H9 (cell line): Measurements from ENCODE around the gene CDH4. TPM values are rescaled to one million over a fixed set of nuclear protein-coding genes. Genes with fewer than 3 reads are reported as not detected.

ENCODE experiments used
- DNase-seq: peaks from one replicate; pipeline ENCODE4 v3.0.0-alpha.2; 2017
- H2AFZ ChIP-seq: one replicate; pipeline ENCODE4 v1.6.1; 2013; ENCODE audit warnings: mild to moderate bottlenecking, low read length, control low read depth, moderate library complexity
- H2AK5ac ChIP-seq: 2 replicates; pipeline ENCODE4 v1.6.1; 2013; ENCODE audit warnings: low read length, control low read depth, mixed read lengths; ENCODE audit not compliant: insufficient read length
- H2BK120ac ChIP-seq: one replicate; pipeline ENCODE4 v1.6.1; 2013; ENCODE audit warnings: low read depth, mild to moderate bottlenecking, low read length, control low read depth, inconsistent platforms; ENCODE audit not compliant: poor library complexity, severe bottlenecking
- H2BK12ac ChIP-seq: 2 replicates; pipeline ENCODE4 v1.6.1; 2013; ENCODE audit warnings: low read length, control low read depth, mixed read lengths, low read depth; ENCODE audit not compliant: insufficient read length
- H2BK15ac ChIP-seq: 2 replicates; pipeline ENCODE4 v1.6.1; 2013; ENCODE audit warnings: low read depth, low read length, control low read depth
- H2BK20ac ChIP-seq: one replicate; pipeline ENCODE4 v1.6.1; 2013; ENCODE audit warnings: low read depth, mild to moderate bottlenecking, low read length, control low read depth, inconsistent platforms; ENCODE audit not compliant: poor library complexity, severe bottlenecking
- H2BK5ac ChIP-seq: 2 replicates; pipeline ENCODE4 v1.6.1; 2013; ENCODE audit warnings: low read length, control low read depth, mixed read lengths; ENCODE audit not compliant: insufficient read length
- H3K14ac ChIP-seq: 2 replicates; pipeline ENCODE4 v1.6.1; 2013; ENCODE audit warnings: low read length, control low read depth; ENCODE audit not compliant: insufficient read depth
- H3K18ac ChIP-seq: 2 replicates; pipeline ENCODE4 v1.6.1; 2013; ENCODE audit warnings: low read depth, mild to moderate bottlenecking, mixed read lengths, low read length, control low read depth; ENCODE audit not compliant: insufficient read length
- H3K23ac ChIP-seq: 2 replicates; pipeline ENCODE4 v1.6.1; 2013; ENCODE audit warnings: low read length, control low read depth, mixed read lengths, low read depth; ENCODE audit not compliant: insufficient read length
- H3K23me2 ChIP-seq: 2 replicates; pipeline ENCODE4 v1.6.1; 2013; ENCODE audit warnings: low read depth, mild to moderate bottlenecking, mixed read lengths, low read length, control low read depth; ENCODE audit not compliant: insufficient read length, poor library complexity, severe bottlenecking
- H3K27ac ChIP-seq: 2 replicates; pipeline ENCODE4 v1.5.1; 2013; ENCODE audit warnings: low read length, control low read depth, mixed read lengths, low read depth; ENCODE audit not compliant: insufficient read length
- H3K27me3 ChIP-seq: 2 replicates; pipeline ENCODE4 v1.6.1; 2013; ENCODE audit warnings: low read length, control low read depth, inconsistent platforms; ENCODE audit not compliant: insufficient read depth
- H3K4ac ChIP-seq: 2 replicates; pipeline ENCODE4 v1.6.1; 2013; ENCODE audit warnings: low read depth, mild to moderate bottlenecking, control low read depth, inconsistent platforms, low read length, moderate library complexity
- H3K4me1 ChIP-seq: 2 replicates; pipeline ENCODE4 v1.6.1; 2013; ENCODE audit warnings: low read length, control low read depth, inconsistent platforms; ENCODE audit not compliant: insufficient read depth
- H3K4me2 ChIP-seq: 2 replicates; pipeline ENCODE4 v1.6.1; 2013; ENCODE audit warnings: low read length, control low read depth, mixed read lengths; ENCODE audit not compliant: insufficient read length, insufficient read depth
- H3K56ac ChIP-seq: 2 replicates; pipeline ENCODE4 v1.6.1; 2013; ENCODE audit warnings: low read depth, mild to moderate bottlenecking, mixed read lengths, low read length, control low read depth; ENCODE audit not compliant: insufficient read length
- H3K79me1 ChIP-seq: 2 replicates; pipeline ENCODE4 v1.6.1; 2013; ENCODE audit warnings: low read depth, mild to moderate bottlenecking, moderate library complexity, low read length, control low read depth, inconsistent platforms; ENCODE audit not compliant: insufficient read depth, poor library complexity, severe bottlenecking
- H3K79me2 ChIP-seq: 2 replicates; pipeline ENCODE4 v1.6.1; 2013; ENCODE audit warnings: low read length, control low read depth, inconsistent platforms; ENCODE audit not compliant: insufficient read depth
- H3K9ac ChIP-seq: 2 replicates; pipeline ENCODE4 v1.6.1; 2013; ENCODE audit warnings: low read length, control low read depth, mixed read lengths; ENCODE audit not compliant: insufficient read length; ENCODE audit errors: extremely low read depth
- H3K9me3 ChIP-seq: one replicate; pipeline ENCODE4 v1.6.1; 2013; ENCODE audit warnings: low read depth, low read length, inconsistent platforms; ENCODE audit not compliant: control insufficient read depth
- H3T11ph ChIP-seq: one replicate; pipeline ENCODE4 v1.6.1; 2013; ENCODE audit warnings: mild to moderate bottlenecking, low read length, control low read depth, inconsistent platforms
- H4K20me1 ChIP-seq: one replicate; pipeline ENCODE4 v1.6.1; 2013; ENCODE audit not compliant: control insufficient read depth, insufficient read length, insufficient read depth
- H4K5ac ChIP-seq: 2 replicates; pipeline ENCODE4 v1.6.1; 2013; ENCODE audit warnings: low read depth, mild to moderate bottlenecking, mixed read lengths, low read length, control low read depth; ENCODE audit not compliant: insufficient read length
- H4K8ac ChIP-seq: replicated peaks from 2 replicates; pipeline ENCODE4 v1.6.1; 2013; ENCODE audit warnings: low read length, control low read depth, mixed read lengths, low read depth; ENCODE audit not compliant: insufficient read length
- H4K91ac ChIP-seq: 2 replicates; pipeline ENCODE4 v1.6.1; 2013; ENCODE audit warnings: low read depth, mild to moderate bottlenecking, moderate library complexity, mixed read lengths, low read length, control low read depth; ENCODE audit not compliant: insufficient read length
- H3K27ac Mint-ChIP-seq, 3 experiments: 2 replicates in 2 of 3; 3 replicates in 1 of 3; pipeline ENCODE4 v1.8.0; 2020 to 2021; ENCODE audit warnings: mixed read lengths in 3 of 3, mild to moderate bottlenecking in 1 of 3, moderate library complexity in 1 of 3
- H3K27me3 Mint-ChIP-seq: 2 replicates; pipeline ENCODE4 v1.8.0; 2021; ENCODE audit warnings: low read depth, mild to moderate bottlenecking, moderate library complexity, mixed read lengths
- H3K36me3 Mint-ChIP-seq, 3 experiments: 2 replicates in 2 of 3; 3 replicates in 1 of 3; pipeline ENCODE4 v1.8.0; 2020 to 2021; ENCODE audit warnings: low read depth in 3 of 3, mixed read lengths in 3 of 3; ENCODE audit not compliant: insufficient read depth in 1 of 3
- H3K4me1 Mint-ChIP-seq, 2 experiments: 2 replicates each; pipeline ENCODE4 v1.8.0; 2020; ENCODE audit warnings: mixed read lengths in 2 of 2
- H3K4me3 Mint-ChIP-seq, 2 experiments: 2 replicates in 1 of 2; 3 replicates in 1 of 2; pipeline ENCODE4 v1.8.0; 2020 to 2021; ENCODE audit warnings: mild to moderate bottlenecking in 2 of 2, mixed read lengths in 2 of 2, moderate library complexity in 1 of 2
- H3K9me3 Mint-ChIP-seq, 2 experiments: 2 replicates in 1 of 2; 3 replicates in 1 of 2; pipeline ENCODE4 v1.8.0; 2020; ENCODE audit warnings: mild to moderate bottlenecking in 2 of 2, mixed read lengths in 2 of 2, moderate library complexity in 1 of 2
- CTCF ChIP-seq: fragments of 200-600 bp; sonication (generic); conservative IDR thresholded peaks from 3 replicates; pipeline ENCODE4 v1.8.0; 2021; ENCODE audit warnings: antibody characterized with exemption, mild to moderate bottlenecking
- WGBS: extraction: QIAGEN DNeasy Blood & Tissue Kit; methylation state at CpG from one replicate; pipeline ENCODE4 v1.1.7; 2013; ENCODE audit warnings: missing lambda C conversion rate, low lambda C conversion rate, mixed read lengths; ENCODE audit not compliant: insufficient read length; ENCODE audit errors: extremely low coverage; 5-methylcytosine and 5-hydroxymethylcytosine counted together
- total RNA-seq: library from RNA; stranded (reverse); gene quantifications from 2 replicates; pipeline ENCODE4 v1.2.1, GENCODE V29; 2021

The CDH4 gene
- total RNA-seq, 1 experiment from 2014 or later, result 3.0 TPM

- H3K27ac Mint-ChIP-seq, result no peak overlapping the region
- H3K4me2 ChIP-seq, result no peak overlapping the region
- no peak overlapping the region for H3T11ph ChIP-seq
- no peak overlapping the region for H2BK20ac ChIP-seq
- H3K23ac ChIP-seq, result no peak overlapping the region
- no peak overlapping the region for H3K27ac ChIP-seq
- H3K9me3 Mint-ChIP-seq, result peaks cover 6% of the 10 kb centered on the region in 2 experiments
- H2AK5ac ChIP-seq, result no peak overlapping the region
- no peak overlapping the region for H3K18ac ChIP-seq
- no peaks in the 10 kb centered on the region for H4K20me1 ChIP-seq
- no peak overlapping the region for H3K14ac ChIP-seq
- no peak for DNase-seq
- H4K91ac ChIP-seq, result no peak overlapping the region
- no peak overlapping the region for H2BK5ac ChIP-seq
- H3K4me3 Mint-ChIP-seq, result no peak overlapping the region
- peaks cover 42% of the 10 kb centered on the region for H3K27me3 Mint-ChIP-seq
- H3K36me3 Mint-ChIP-seq, result peaks cover 0 to 6% (median 5%) of the 10 kb centered on the region in 3 experiments; a peak in 3 of 7 replicates
- H3K4me1 ChIP-seq, result no peaks in the 10 kb centered on the region
- no peaks in the 10 kb centered on the region; the same call in 1 of the 2 replicates for H3K79me2 ChIP-seq
- H3K4ac ChIP-seq, result no peak overlapping the region
- peaks cover 0 to 3% of the 10 kb centered on the region in 2 experiments; a peak in 2 of 4 replicates for H3K4me1 Mint-ChIP-seq
- whole genome bisulfite sequencing, result no CpG with 5 or more reads among the region's 10 CpGs
- no peaks in the 10 kb centered on the region for H3K79me1 ChIP-seq
- H2BK120ac ChIP-seq, result no peak overlapping the region
- TF ChIP-seq CTCF, result no peak
- no peak overlapping the region for H4K5ac ChIP-seq
- no peak overlapping the region for H2BK12ac ChIP-seq
- H4K8ac ChIP-seq, result no peak overlapping the region
- H3K23me2 ChIP-seq, result no peaks in the 10 kb centered on the region
- H3K9me3 ChIP-seq, result no peaks in the 10 kb centered on the region
- H3K9ac ChIP-seq, result no peak overlapping the region
- no peak overlapping the region for H2BK15ac ChIP-seq
- no peak overlapping the region for H3K56ac ChIP-seq
- peaks cover 4% of the 10 kb centered on the region; the same call in 1 of the 2 replicates for H3K27me3 ChIP-seq
- no peak overlapping the region for H2AFZ ChIP-seq
These were observed 403.5 kb downstream of the CDH4 start for GRCh38 chr20:61655591-61655990.
